Right lobe of liver (tissue), 6 donors: ENCODE data around the gene LRMDA. TPM values are rescaled to one million over a fixed set of nuclear protein-coding genes. Genes with fewer than 3 reads are reported as not detected.

Experiments used
- ATAC-seq, 4 donors: fragments of 200-7000 bp; cut with Tn5 transposase; one replicate each; pipeline ENCODE4 v1.9.1; 2020; ENCODE audit warnings: mild to moderate bottlenecking in 4 of 4, moderate library complexity in 4 of 4
- DNase-seq, 3 donors: peaks; one replicate each; pipeline ENCODE4 v3.0.0-alpha.2; 2020
- H3K27ac ChIP-seq, 3 donors: fragments of 200-600 bp; one replicate each; pipeline ENCODE4 v1.8.0; 2022
- H3K27me3 ChIP-seq, 2 donors: fragments of 200-600 bp; one replicate each; pipeline ENCODE4 v1.8.0; 2022
- H3K36me3 ChIP-seq, 4 donors: fragments of 200-600 bp; sonication (generic) in 1 of 4; one replicate each; pipeline versions ENCODE4 v1.5.1 to v1.8.0; 2017 to 2022; ENCODE audit warnings: control low read depth in 1 of 4
- H3K4me1 ChIP-seq, 4 donors: fragments of 200-600 bp; sonication (generic) in 1 of 4; one replicate each; pipeline versions ENCODE4 v1.5.1 to v1.8.0; 2017 to 2022; ENCODE audit warnings: control low read depth in 1 of 4
- H3K4me3 ChIP-seq, 3 donors: fragments of 200-600 bp; one replicate each; pipeline ENCODE4 v1.8.0; 2022
- H3K9me3 ChIP-seq, 4 donors: fragments of 200-600 bp; sonication (generic) in 1 of 4; one replicate each; pipeline versions ENCODE4 v1.5.1 to v1.8.0; 2017 to 2022; ENCODE audit warnings: control low read depth in 1 of 4
- CTCF ChIP-seq, 4 donors: fragments of 200-600 bp in 3 of 4; fragments of 450-650 bp in 1 of 4; IDR thresholded peaks; one replicate each; pipeline versions ENCODE4 v1.5.1 to v1.8.0; 2016 to 2022; ENCODE audit warnings: antibody characterized with exemption in 4 of 4, mild to moderate bottlenecking in 2 of 4
- POLR2A ChIP-seq: fragments of 450-650 bp; IDR thresholded peaks from one replicate; pipeline ENCODE4 v1.6.1; 2017; ENCODE audit warnings: antibody characterized with exemption, mild to moderate bottlenecking
- WGBS: methylation state at CpG from one replicate; pipeline ENCODE4 v1.1.6; 2018; ENCODE audit warnings: low coverage, low lambda C conversion rate; ENCODE audit not compliant: insufficient coverage; ENCODE audit errors: missing lambda C conversion rate; 5-methylcytosine and 5-hydroxymethylcytosine counted together
- intact Hi-C, 2 donors: fragments of 100-400 bp; cut with DNase I; formaldehyde crosslinking; loops; one replicate each; pipeline versions ENCODE4 v1.11.2 to v1.14.1; 2022
- total RNA-seq, 6 experiments: library from RNA; depleted of rRNA in 2 of 6; stranded (reverse); fragments of >200 nt in 2 of 6; fragmentation: NEBNext Ultra II Directional in 3 of 6; extraction: Animal tissue kit (Norgen Biotek cat#: 25700) in 3 of 6; gene quantifications; one replicate each; pipeline versions ENCODE4 v1.1.0 to v1.2.4, GENCODE V29; 2016 to 2023
- donor health status: DM: no; HTN: yes; CAD: no.
- donor health status: DM: no; HTN: no; CAD: no.
- donor health status: DM: no; HTN: no; CAD: no.
- donor health status: DM: no; HTN: yes; CAD: no.
- donor health status: DM: no; HTN: yes; CAD: no.

Gene LRMDA
- total RNA-seq, 6 experiments from 2014 or later, result 9.9 to 19.9 (median 16.3) TPM

DNA sequence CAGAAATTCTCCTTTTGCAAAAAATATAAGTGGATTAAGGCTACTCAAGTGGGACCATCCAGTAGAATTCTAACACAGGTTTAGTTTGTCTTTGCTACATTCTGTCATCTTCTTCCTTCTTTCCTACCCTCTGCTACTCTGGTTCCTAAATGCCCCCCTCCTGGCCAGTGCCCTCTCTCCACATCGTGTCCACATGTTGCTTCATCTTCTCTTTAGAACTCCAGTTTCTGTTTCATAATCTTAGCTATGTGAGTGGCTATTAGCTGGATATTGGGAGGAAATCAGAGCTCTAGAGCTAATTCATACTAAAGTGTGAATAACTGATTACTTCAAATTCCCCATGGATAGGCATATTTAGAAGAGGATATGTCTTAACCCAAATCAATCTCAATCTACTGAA is 528.5 kb downstream of the LRMDA start:
- H3K36me3 ChIP-seq, result no peaks in the 10 kb centered on the region
- H3K4me3 ChIP-seq, result no peak overlapping the region
- intact Hi-C loops, result no loop called here
- 6% methylated on average over 1 of the region's 1 CpG for WGBS
- H3K27me3 ChIP-seq, result no peaks in the 10 kb centered on the region
- DNase-seq (no peak), ATAC-seq (peak; percentile 66 to 86 (median 74))
- H3K9me3 ChIP-seq, result no peaks in the 10 kb centered on the region
- peaks cover 0 to 11% (median 0%) of the 10 kb centered on the region in 4 donors for H3K4me1 ChIP-seq
- TF ChIP-seq POLR2A (no peak), CTCF (IDR thresholded peaks at IDR 0.05) (no peak)
- no peak overlapping the region for H3K27ac ChIP-seq

GRCh38 chr10:75962395-75963061 is 531.1 kb downstream of the LRMDA start:
- Histone ChIP-seq H3K36me3 (no peaks in the 10 kb centered on the region), H3K27me3 (no peaks in the 10 kb centered on the region), H3K4me1 (peaks cover 0 to 11% (median 0%) of the 10 kb centered on the region in 4 donors), H3K9me3 (no peaks in the 10 kb centered on the region), H3K27ac (no peak overlapping the region), H3K4me3 (no peak overlapping the region)
- 67% methylated on average over 5 of the region's 5 CpGs for WGBS
- intact Hi-C loops, result no loop called here
- peak in 1 of 4 donors; percentile 14 for ATAC-seq
- DNase-seq, result no peak
- TF ChIP-seq CTCF (IDR thresholded peaks at IDR 0.05) (no peak), POLR2A (no peak)

- no peak overlapping the region for H3K27ac ChIP-seq
- no peaks in the 10 kb centered on the region for H3K4me1 ChIP-seq
- no peaks in the 10 kb centered on the region for H3K27me3 ChIP-seq
- WGBS, result 90% methylated on average over 2 of the region's 7 CpGs
- ATAC-seq (no peak), DNase-seq (no peak)
- TF ChIP-seq CTCF (IDR thresholded peaks at IDR 0.05), result no peak
- TF ChIP-seq POLR2A, result no peak
- H3K9me3 ChIP-seq, result no peaks in the 10 kb centered on the region
- intact Hi-C loops, result no loop called here
- no peak overlapping the region for H3K4me3 ChIP-seq
- H3K36me3 ChIP-seq, result no peaks in the 10 kb centered on the region
Observed at GRCh38 chr10:75967491-75967890, 536.1 kb downstream of the LRMDA start.

GRCh38 chr10:75969031-75969430 is 537.6 kb downstream of the LRMDA start:
- WGBS, result 73% methylated on average over 2 of the region's 2 CpGs
- intact Hi-C loops, result no loop called here

More at GRCh38 chr10:75969031-75969430, 537.6 kb downstream of the LRMDA start:
- H3K27me3 ChIP-seq, result no peaks in the 10 kb centered on the region
- no peaks in the 10 kb centered on the region for H3K36me3 ChIP-seq
- no peak overlapping the region for H3K4me3 ChIP-seq
- no peak for TF ChIP-seq CTCF (IDR thresholded peaks at IDR 0.05)
- TF ChIP-seq POLR2A, result no peak
- DNase-seq (no peak), ATAC-seq (no peak)
- no peaks in the 10 kb centered on the region for H3K4me1 ChIP-seq
- no peaks in the 10 kb centered on the region for H3K9me3 ChIP-seq
- H3K27ac ChIP-seq, result no peak overlapping the region
